Choroid plexus epithelial cell (primary cell): ENCODE measurements around the gene EIF2AK3.

Source experiments
- DNase-seq: peaks from one replicate; pipeline ENCODE4 v3.0.0-alpha.2; 2010; ENCODE audit warnings: low read depth
- H3K4me3 ChIP-seq: 2 replicates; pipeline ENCODE4 v1.5.1; 2011; ENCODE audit warnings: low read depth, mild to moderate bottlenecking, control low read depth, low read length, moderate library complexity
- CTCF ChIP-seq: conservative IDR thresholded peaks from 2 replicates; pipeline ENCODE4 v1.5.1; 2011; ENCODE audit warnings: low read depth, mild to moderate bottlenecking, control low read depth, inconsistent platforms, low read length, moderate library complexity

The EIF2AK3 gene

GRCh38 chr2:88585969-88586368 lies 41.3 kb downstream of the EIF2AK3 start:
- no peak overlapping the region for H3K4me3 ChIP-seq
- DNase-seq, result no peak
- TF ChIP-seq CTCF, result no peak

- no peak for TF ChIP-seq CTCF
- H3K4me3 ChIP-seq, result no peak overlapping the region
- peak; percentile 53 for DNase-seq
Measured at GRCh38 chr2:88582030-88582429, 45.2 kb downstream of the EIF2AK3 start.

- H3K4me3 ChIP-seq, result no peak overlapping the region
- no peak for DNase-seq
- TF ChIP-seq CTCF, result no peak
Measured at GRCh38 chr2:88580088-88580487, 47.2 kb downstream of the EIF2AK3 start.

- no peak for DNase-seq
- TF ChIP-seq CTCF, result no peak
- H3K4me3 ChIP-seq, result no peak overlapping the region
Measured at GRCh38 chr2:88575630-88576029, 51.6 kb downstream of the EIF2AK3 start.

GRCh38 chr2:88575051-88575450 lies 52.2 kb downstream of the EIF2AK3 start:
- DNase-seq, result no peak
- TF ChIP-seq CTCF, result no peak

GRCh38 chr2:88574445-88574844 lies 52.8 kb downstream of the EIF2AK3 start:
- no peak for TF ChIP-seq CTCF
- no peak overlapping the region for H3K4me3 ChIP-seq
- no peak for DNase-seq

More at GRCh38 chr2:88575051-88575450, 52.2 kb downstream of the EIF2AK3 start:
- H3K4me3 ChIP-seq, result no peak overlapping the region

- no peak overlapping the region for H3K4me3 ChIP-seq
- peak; percentile 46 for DNase-seq
- TF ChIP-seq CTCF, result no peak
Measured at GRCh38 chr2:88568179-88568578, 59.1 kb downstream of the EIF2AK3 start.
